Measurements from ENCODE around the gene MTF2. TPM values are rescaled to one million over a fixed set of nuclear protein-coding genes. Genes with fewer than 3 reads are reported as not detected.

The MTF2 gene
- total RNA-seq, 1 experiment from 2014 or later: 17.0 TPM

DNA sequence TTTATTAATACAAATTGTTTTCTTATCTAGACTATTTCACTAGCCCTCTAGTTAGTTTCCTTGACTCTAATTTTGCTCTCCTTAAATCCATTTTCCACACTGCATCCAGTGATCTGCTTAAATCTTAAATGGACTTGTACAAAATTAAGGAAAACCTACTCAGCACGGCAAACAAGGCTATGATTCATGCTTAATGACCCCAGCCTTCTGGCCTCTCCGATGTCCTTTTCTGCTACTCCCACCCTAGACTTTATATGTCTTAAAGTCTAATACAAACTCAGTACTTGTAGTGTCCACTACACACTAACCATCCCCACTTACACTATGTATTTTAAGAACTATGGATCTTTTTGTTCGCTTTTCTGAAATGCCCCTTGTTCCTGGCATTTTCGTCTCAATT, 98.9 kb downstream of the MTF2 start:
- DNase-seq (ENCODE audit: unreplicated experiment): peak; percentile 42
- intact Hi-C loops (cut with micrococcal nuclease): loop anchor here (5.0 kb wide), 1 partner anchor 156 kb away; no protein-coding TSS in a partner anchor
- Mint-ChIP-seq H3K9me3 (ENCODE audit: unreplicated experiment) (peaks cover 5% of the 10 kb centered on the region), H3K27ac (ENCODE audit: low read depth, unreplicated experiment) (peak overlapping the region; percentile 100), H3K36me3 (ENCODE audit: insufficient read depth, unreplicated experiment) (peaks cover 16% of the 10 kb centered on the region), H3K4me3 (ENCODE audit: unreplicated experiment) (peak overlapping the region; percentile 93), H3K4me1 (ENCODE audit: insufficient read depth, unreplicated experiment) (peaks cover 27% of the 10 kb centered on the region), H3K27me3 (ENCODE audit: insufficient read depth, unreplicated experiment) (no peaks in the 10 kb centered on the region)
- ChIA-PET POLR2A (interaction anchor here (0.7 to 2.5 kb wide), 10 partner anchors 8 to 440 kb away, joined by 3 to 27 read pairs (median 5); partner anchors contain the start of gene MTF2), CTCF (interaction anchor here (0.6 to 0.9 kb wide), 3 partner anchors 21 to 1304 kb away, joined by 3 read pairs; no protein-coding TSS in a partner anchor)
- TF ChIP-seq, protein P1, sequence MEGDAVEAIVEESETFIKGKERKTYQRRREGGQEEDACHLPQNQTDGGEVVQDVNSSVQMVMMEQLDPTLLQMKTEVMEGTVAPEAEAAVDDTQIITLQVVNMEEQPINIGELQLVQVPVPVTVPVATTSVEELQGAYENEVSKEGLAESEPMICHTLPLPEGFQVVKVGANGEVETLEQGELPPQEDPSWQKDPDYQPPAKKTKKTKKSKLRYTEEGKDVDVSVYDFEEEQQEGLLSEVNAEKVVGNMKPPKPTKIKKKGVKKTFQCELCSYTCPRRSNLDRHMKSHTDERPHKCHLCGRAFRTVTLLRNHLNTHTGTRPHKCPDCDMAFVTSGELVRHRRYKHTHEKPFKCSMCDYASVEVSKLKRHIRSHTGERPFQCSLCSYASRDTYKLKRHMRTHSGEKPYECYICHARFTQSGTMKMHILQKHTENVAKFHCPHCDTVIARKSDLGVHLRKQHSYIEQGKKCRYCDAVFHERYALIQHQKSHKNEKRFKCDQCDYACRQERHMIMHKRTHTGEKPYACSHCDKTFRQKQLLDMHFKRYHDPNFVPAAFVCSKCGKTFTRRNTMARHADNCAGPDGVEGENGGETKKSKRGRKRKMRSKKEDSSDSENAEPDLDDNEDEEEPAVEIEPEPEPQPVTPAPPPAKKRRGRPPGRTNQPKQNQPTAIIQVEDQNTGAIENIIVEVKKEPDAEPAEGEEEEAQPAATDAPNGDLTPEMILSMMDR (IDR thresholded peaks at IDR 0.05; ENCODE audit: unreplicated experiment): no peak
- BruUV-seq (replicated peaks): no TSS peak

- TF ChIP-seq, protein P1 (IDR thresholded peaks at IDR 0.05; ENCODE audit: unreplicated experiment): no peak
- peaks cover 5% of the 10 kb centered on the region for H3K9me3 Mint-ChIP-seq (ENCODE audit: unreplicated experiment)
- H3K36me3 Mint-ChIP-seq (ENCODE audit: insufficient read depth, unreplicated experiment): peaks cover 16% of the 10 kb centered on the region
- BruUV-seq (replicated peaks): no TSS peak
- peaks cover 26% of the 10 kb centered on the region for H3K4me1 Mint-ChIP-seq (ENCODE audit: insufficient read depth, unreplicated experiment)
- peak; percentile 44 for DNase-seq (ENCODE audit: unreplicated experiment)
- H3K27me3 Mint-ChIP-seq (ENCODE audit: insufficient read depth, unreplicated experiment): no peaks in the 10 kb centered on the region
- H3K4me3 Mint-ChIP-seq (ENCODE audit: unreplicated experiment): peak overlapping the region; percentile 93
- intact Hi-C loops (cut with micrococcal nuclease): loop anchor here (5.0 kb wide), 1 partner anchor 156 kb away; no protein-coding TSS in a partner anchor
- peak overlapping the region; percentile 100 for H3K27ac Mint-ChIP-seq (ENCODE audit: low read depth, unreplicated experiment)
- ChIA-PET POLR2A (interaction anchor here (0.7 to 2.5 kb wide), 10 partner anchors 8 to 439 kb away, joined by 3 to 27 read pairs (median 5); partner anchors contain the start of gene MTF2), CTCF (interaction anchor here (0.9 kb wide), 1 partner anchor 21 kb away, joined by 3 read pairs; no protein-coding TSS in a partner anchor)
Observed at GRCh38 chr1:93178418-93178817, 99.3 kb downstream of the MTF2 start.

- TSS peak; percentile 39 for BruUV-seq (replicated peaks)
- DNase-seq (ENCODE audit: unreplicated experiment): peak; percentile 99
- Mint-ChIP-seq H3K27ac (ENCODE audit: low read depth, unreplicated experiment) (peak within 1 kb of the TSS; percentile 100), H3K36me3 (ENCODE audit: insufficient read depth, unreplicated experiment) (peaks cover 23% of the 10 kb centered on the region), H3K4me3 (ENCODE audit: unreplicated experiment) (peak within 1 kb of the TSS; percentile 93), H3K27me3 (ENCODE audit: insufficient read depth, unreplicated experiment) (no peaks in the 10 kb centered on the region), H3K4me1 (ENCODE audit: insufficient read depth, unreplicated experiment) (peaks cover 34% of the 10 kb centered on the region), H3K9me3 (ENCODE audit: unreplicated experiment) (no peaks in the 10 kb centered on the region)
- POLR2A ChIA-PET: interaction anchor here (1.1 to 2.5 kb wide), 2 partner anchors 12 to 100 kb away, joined by 3 to 27 read pairs; partner anchors contain the start of gene MTF2
- TF ChIP-seq, protein P1 (IDR thresholded peaks at IDR 0.05; ENCODE audit: unreplicated experiment): peak; percentile 8
- intact Hi-C loops (cut with micrococcal nuclease): loop anchor here (1.0 to 10.0 kb wide), 3 partner anchors 100 to 165 kb away; partner anchors contain the start of gene DR1
- CTCF ChIA-PET: interaction anchor here (0.5 to 0.7 kb wide), 2 partner anchors 22 to 158 kb away, joined by 3 to 4 read pairs; no protein-coding TSS in a partner anchor
Observed at GRCh38 chr1:93179886-93180722, 101.0 kb downstream of the MTF2 start, which contains the start of gene TMED5. TSS of gene TMED5 (minus strand) at chr1:93180413. CDS start at chr1:93180242, 171 bp downstream.

All from MCF 10A (cell line).